Spleen (tissue), 11 donors: ENCODE measurements around the gene ZCCHC9. TPM values are rescaled to one million over a fixed set of nuclear protein-coding genes. Genes with fewer than 3 reads are reported as not detected.
A peak's percentile ranks its signal among the peaks of the same experiment; 100 is the strongest.

Source experiments
- DNase-seq: peaks from one replicate; pipeline ENCODE4 v3.0.0-alpha.2; 2020
- H3K27ac ChIP-seq, 8 donors: fragments of 200-600 bp; sonication (generic) in 7 of 8; 1 replicate in 4 of 8; 2 replicates in 4 of 8; pipeline versions ENCODE4 v1.5.0 to v1.8.0; 2016 to 2021; ENCODE audit warnings: inconsistent platforms in 4 of 8, mild to moderate bottlenecking in 4 of 8, moderate library complexity in 1 of 8
- H3K27me3 ChIP-seq, 7 donors: fragments of 200-600 bp; sonication (generic) in 6 of 7; replicated peaks in 1 of 7; 1 replicate in 4 of 7; 2 replicates in 3 of 7; pipeline versions ENCODE4 v1.5.0 to v1.8.0; 2016 to 2021; ENCODE audit warnings: inconsistent platforms in 3 of 7, mild to moderate bottlenecking in 1 of 7
- H3K36me3 ChIP-seq, 6 donors: fragments of 200-600 bp; sonication (generic) in 5 of 6; 1 replicate in 4 of 6; 2 replicates in 2 of 6; pipeline versions ENCODE4 v1.5.0 to v1.8.0; 2016 to 2021; ENCODE audit warnings: inconsistent platforms in 2 of 6
- H3K4me1 ChIP-seq, 6 donors: fragments of 200-600 bp; sonication (generic) in 5 of 6; 1 replicate in 3 of 6; 2 replicates in 3 of 6; pipeline versions ENCODE4 v1.5.0 to v1.8.0; 2016 to 2021; ENCODE audit warnings: inconsistent platforms in 3 of 6
- H3K4me3 ChIP-seq, 8 donors: fragments of 200-600 bp; sonication (generic) in 7 of 8; 1 replicate in 4 of 8; 2 replicates in 4 of 8; pipeline versions ENCODE4 v1.5.0 to v1.8.0; 2016 to 2021; ENCODE audit warnings: inconsistent platforms in 4 of 8, mild to moderate bottlenecking in 4 of 8, moderate library complexity in 2 of 8
- H3K9me3 ChIP-seq, 8 donors: fragments of 200-600 bp; sonication (generic) in 7 of 8; 1 replicate in 4 of 8; 2 replicates in 4 of 8; pipeline versions ENCODE4 v1.5.0 to v1.8.0; 2016 to 2021; ENCODE audit warnings: inconsistent platforms in 4 of 8
- POLR2A ChIP-seq, 3 donors: fragments of 450-650 bp; IDR thresholded peaks; one replicate each; pipeline ENCODE4 v1.5.1; 2017; ENCODE audit warnings: antibody characterized with exemption in 3 of 3, mild to moderate bottlenecking in 1 of 3
- POLR2AphosphoS5 ChIP-seq, 3 donors: sonication (generic); formaldehyde crosslinking; IDR thresholded peaks; one replicate each; pipeline ENCODE4 v1.5.1; 2017; ENCODE audit warnings: antibody characterized with exemption in 3 of 3
- WGBS, 5 donors: extraction: QIAGEN DNeasy Blood & Tissue Kit in 3 of 5; methylation state at CpG; one replicate each; pipeline versions ENCODE4 v1.1.5 to v1.1.7; 2013 to 2018; 5-methylcytosine and 5-hydroxymethylcytosine counted together
- intact Hi-C: fragments of 100-400 bp; cut with DNase I; formaldehyde crosslinking; loops from one replicate; pipeline ENCODE4 v1.15.0; 2023; ENCODE audit warnings: low total_unique reads
- polyA plus RNA-seq, 3 donors: library from polyadenylated mRNA; stranded (reverse); fragments of 200-250 nt; gene quantifications; one replicate each; pipeline ENCODE4 v1.2.1, GENCODE V29; 2013
- total RNA-seq, 7 donors: library from RNA; depleted of rRNA in 3 of 7; stranded (reverse); fragments of >200 nt in 3 of 7; fragmentation: NEBNext Ultra II Directional in 4 of 7; extraction: Animal tissue kit (Norgen Biotek cat#: 25700) in 4 of 7; gene quantifications; one replicate each; pipeline versions ENCODE4 v1.1.0 to v1.2.1, GENCODE V29; 2016 to 2021
- TF ChIP-seq, protein P1 (sequence below), 11 experiments: fragments of 200-600 bp in 7 of 11; fragments of 450-650 bp in 4 of 11; sonication (generic) in 4 of 11; IDR thresholded peaks in 8 of 11; conservative IDR thresholded peaks in 3 of 11; 1 replicate in 7 of 11; 2 replicates in 4 of 11; pipeline versions ENCODE4 v1.4.0 to v1.8.0; 2016 to 2021; ENCODE audit warnings: antibody characterized with exemption in 11 of 11, inconsistent platforms in 4 of 11, mild to moderate bottlenecking in 1 of 11
- donor health status: healthy with polysubstance abuse.
- donor health status: DM: no; HTN: no; CAD: no; lungs with moderate emphysema.
- donor health status: DM: no; HTN: no; CAD: no.
- donor health status: Bipolar disorder and iron deficiency.
- donor health status: healthy.
- donor health status: DM: no; HTN: no; CAD: no.
- donor health status: DM: yes; HTN: yes; CAD: no.

The ZCCHC9 gene
- total and polyA plus RNA-seq, 10 donors: 16.1 to 28.3 (median 22.3) TPM

DNA sequence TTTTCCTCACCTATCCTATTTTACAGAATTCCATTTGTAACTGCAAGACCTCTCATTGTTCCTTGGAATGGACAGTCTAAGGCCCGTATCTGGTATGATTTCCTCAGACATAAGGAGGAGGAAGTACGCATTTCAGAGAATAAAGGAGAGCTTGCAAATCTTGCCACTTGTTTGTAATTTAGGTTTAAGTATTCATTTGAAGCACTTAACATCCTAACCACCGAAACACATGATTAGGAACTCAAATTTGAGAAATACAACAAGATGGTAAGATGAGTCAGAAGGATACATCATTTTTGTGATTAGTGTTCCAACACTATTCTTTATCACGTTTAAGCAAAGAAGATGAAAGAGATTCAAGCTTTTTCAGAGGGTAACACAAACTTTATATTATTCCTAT lies 3.9 kb upstream of the ZCCHC9 start:
- peaks cover 0 to 3% (median 0%) of the 10 kb centered on the region in 6 donors for H3K36me3 ChIP-seq
- no peak overlapping the region for H3K4me3 ChIP-seq
- intact Hi-C loops: no loop called here
- H3K27me3 ChIP-seq: no peaks in the 10 kb centered on the region
- WGBS, 5 donors: 74 to 89% (median 77%) methylated on average over 4 of the region's 4 CpGs
- DNase-seq: no peak
- H3K4me1 ChIP-seq: peaks cover 22 to 39% (median 31%) of the 10 kb centered on the region in 6 donors
- TF ChIP-seq POLR2AphosphoS5 (IDR thresholded peaks at IDR 0.05) (no peak), POLR2A (IDR thresholded peaks at IDR 0.05) (no peak)
- TF ChIP-seq, protein P1, sequence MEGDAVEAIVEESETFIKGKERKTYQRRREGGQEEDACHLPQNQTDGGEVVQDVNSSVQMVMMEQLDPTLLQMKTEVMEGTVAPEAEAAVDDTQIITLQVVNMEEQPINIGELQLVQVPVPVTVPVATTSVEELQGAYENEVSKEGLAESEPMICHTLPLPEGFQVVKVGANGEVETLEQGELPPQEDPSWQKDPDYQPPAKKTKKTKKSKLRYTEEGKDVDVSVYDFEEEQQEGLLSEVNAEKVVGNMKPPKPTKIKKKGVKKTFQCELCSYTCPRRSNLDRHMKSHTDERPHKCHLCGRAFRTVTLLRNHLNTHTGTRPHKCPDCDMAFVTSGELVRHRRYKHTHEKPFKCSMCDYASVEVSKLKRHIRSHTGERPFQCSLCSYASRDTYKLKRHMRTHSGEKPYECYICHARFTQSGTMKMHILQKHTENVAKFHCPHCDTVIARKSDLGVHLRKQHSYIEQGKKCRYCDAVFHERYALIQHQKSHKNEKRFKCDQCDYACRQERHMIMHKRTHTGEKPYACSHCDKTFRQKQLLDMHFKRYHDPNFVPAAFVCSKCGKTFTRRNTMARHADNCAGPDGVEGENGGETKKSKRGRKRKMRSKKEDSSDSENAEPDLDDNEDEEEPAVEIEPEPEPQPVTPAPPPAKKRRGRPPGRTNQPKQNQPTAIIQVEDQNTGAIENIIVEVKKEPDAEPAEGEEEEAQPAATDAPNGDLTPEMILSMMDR (IDR thresholded peaks at IDR 0.05 in 8 of 11, conservative IDR thresholded peaks at IDR 0.05 in 3 of 11): no peak
- H3K9me3 ChIP-seq: peaks cover 0 to 20% (median 16%) of the 10 kb centered on the region in 8 donors
- no peak overlapping the region for H3K27ac ChIP-seq

DNA sequence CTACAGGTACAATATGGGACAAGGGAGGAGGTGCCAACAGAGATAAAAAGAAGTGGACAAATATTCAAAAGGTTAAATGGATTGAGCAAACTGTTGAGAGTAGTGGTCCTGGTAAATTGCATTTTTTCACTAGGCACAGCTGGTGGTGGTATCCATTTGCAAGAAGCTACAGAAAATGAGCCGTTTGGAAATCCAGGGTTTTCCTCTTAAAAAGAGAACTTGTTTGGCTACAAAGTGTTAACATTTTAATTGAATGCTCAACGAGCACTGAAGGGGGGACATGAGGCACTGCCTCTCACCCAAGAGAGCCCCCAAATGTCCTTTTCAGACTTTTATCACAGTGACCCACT lies 491 bp upstream of the ZCCHC9 start:
- Histone ChIP-seq H3K4me3 (peak overlapping the region; percentile 54 to 88 (median 70)), H3K27ac (peak overlapping the region; percentile 92 to 96 (median 93)), H3K27me3 (no peaks in the 10 kb centered on the region), H3K9me3 (no peaks in the 10 kb centered on the region), H3K36me3 (peaks cover 0 to 13% (median 0%) of the 10 kb centered on the region in 6 donors), H3K4me1 (peaks cover 27 to 61% (median 46%) of the 10 kb centered on the region in 6 donors)
- intact Hi-C loops: no loop called here
- WGBS, 5 donors: 0 to 2% (median 0%) methylated on average over 2 of the region's 2 CpGs
- DNase-seq: no peak
- TF ChIP-seq, protein P1 (IDR thresholded peaks at IDR 0.05 in 8 of 11, conservative IDR thresholded peaks at IDR 0.05 in 3 of 11): no peak
- TF ChIP-seq POLR2A (IDR thresholded peaks at IDR 0.05) (no peak), POLR2AphosphoS5 (IDR thresholded peaks at IDR 0.05) (no peak)

DNA sequence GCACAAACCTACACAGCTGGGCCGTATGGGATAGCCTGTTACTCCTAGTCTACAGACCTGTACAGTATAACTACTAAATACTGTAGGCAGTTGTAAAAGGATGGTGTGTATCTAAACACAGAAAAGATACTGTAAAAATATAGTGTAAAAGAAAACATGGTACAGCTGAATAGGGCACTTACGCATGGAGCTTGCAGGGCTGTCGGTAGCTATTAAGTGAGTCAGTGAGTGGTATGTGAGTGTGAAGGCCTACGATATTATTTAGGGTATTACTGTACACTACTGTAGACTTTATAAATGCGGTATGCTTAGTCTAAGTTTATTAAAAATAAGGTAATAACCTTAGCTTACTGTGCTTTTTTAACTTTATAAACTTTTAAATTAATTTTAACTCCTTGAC lies 1.2 kb downstream of the ZCCHC9 start:
- Histone ChIP-seq H3K4me3 (peak overlapping the region in 6 of 8 donors; percentile 66 to 88 (median 70)), H3K27ac (no peak overlapping the region), H3K4me1 (peaks cover 27 to 65% (median 46%) of the 10 kb centered on the region in 6 donors), H3K27me3 (no peaks in the 10 kb centered on the region), H3K9me3 (no peaks in the 10 kb centered on the region), H3K36me3 (peaks cover 0 to 16% (median 0%) of the 10 kb centered on the region in 6 donors)
- no peak for DNase-seq
- intact Hi-C loops: no loop called here
- TF ChIP-seq, protein P1 (IDR thresholded peaks at IDR 0.05 in 8 of 11, conservative IDR thresholded peaks at IDR 0.05 in 3 of 11): no peak
- TF ChIP-seq POLR2AphosphoS5 (IDR thresholded peaks at IDR 0.05) (no peak), POLR2A (IDR thresholded peaks at IDR 0.05) (no peak)
- WGBS, 5 donors: 88 to 94% (median 90%) methylated on average over 5 of the region's 5 CpGs

DNA sequence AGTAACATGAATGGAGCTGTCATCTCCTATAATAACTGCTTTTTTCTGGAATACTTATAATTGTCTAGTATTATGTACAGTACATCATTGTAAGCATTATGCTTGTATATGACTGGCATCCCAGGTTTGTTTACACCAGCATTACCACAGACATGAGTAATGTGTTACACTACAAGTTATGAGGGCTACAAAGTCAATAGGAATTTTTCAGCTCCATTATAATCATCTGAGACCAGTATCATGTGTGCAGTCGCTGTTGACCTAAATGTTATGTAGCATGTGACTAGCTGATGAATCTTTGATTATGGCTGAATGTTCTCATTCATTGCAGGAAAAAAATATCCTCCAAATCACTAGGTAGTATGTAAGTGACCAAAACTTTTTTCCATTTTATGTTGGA lies 2.2 kb downstream of the ZCCHC9 start:
- Histone ChIP-seq H3K9me3 (no peaks in the 10 kb centered on the region), H3K27ac (no peak overlapping the region), H3K4me1 (peaks cover 27 to 61% (median 43%) of the 10 kb centered on the region in 6 donors), H3K36me3 (peaks cover 0 to 16% (median under 1%) of the 10 kb centered on the region in 6 donors), H3K27me3 (no peaks in the 10 kb centered on the region), H3K4me3 (no peak overlapping the region)
- intact Hi-C loops: no loop called here
- TF ChIP-seq POLR2AphosphoS5 (IDR thresholded peaks at IDR 0.05) (no peak), POLR2A (IDR thresholded peaks at IDR 0.05) (no peak)
- TF ChIP-seq, protein P1 (IDR thresholded peaks at IDR 0.05 in 8 of 11, conservative IDR thresholded peaks at IDR 0.05 in 3 of 11): no peak
- whole genome bisulfite sequencing, 5 donors: 91 to 98% (median 96%) methylated on average over 1 of the region's 1 CpG
- no peak for DNase-seq
